Calu3 (cell line): ENCODE data around the gene C2CD3. TPM values are rescaled to one million over a fixed set of nuclear protein-coding genes. Genes with fewer than 3 reads are reported as not detected.
"Not testable (repeated sequence)": the region's sequence is repeated elsewhere in the genome, so short reads cannot be mapped to it uniquely, and the experiment has no call there.

ENCODE experiments used
- BruUV-seq: library from RNA; stranded (reverse); fragments of 400-500 nt; replicated peaks from 2 replicates; lab custom pipeline; 2021; lab: Mats Ljungman, UMichigan
- CTCF ChIA-PET: fragments of 300-600 bp; sonication (Branson Sonifier 250); formaldehyde crosslinking; loops from one replicate; lab custom pipeline; 2022; ENCODE audit warnings: antibody characterized with exemption; lab: Charles Lee
- DNase-seq: peaks from one replicate; pipeline ENCODE4 v3.0.0; 2022
- H3K27ac Mint-ChIP-seq: one replicate; pipeline ENCODE4 v1.8.0; 2022; ENCODE audit warnings: mixed read lengths; ENCODE audit not compliant: unreplicated experiment
- H3K27me3 Mint-ChIP-seq: one replicate; pipeline ENCODE4 v1.8.0; 2022; ENCODE audit warnings: mixed read lengths; ENCODE audit not compliant: unreplicated experiment
- H3K36me3 Mint-ChIP-seq: one replicate; pipeline ENCODE4 v1.8.0; 2022; ENCODE audit warnings: mild to moderate bottlenecking, moderate library complexity, mixed read lengths; ENCODE audit not compliant: insufficient read depth, unreplicated experiment
- H3K4me1 Mint-ChIP-seq: one replicate; pipeline ENCODE4 v1.8.0; 2022; ENCODE audit warnings: mild to moderate bottlenecking, low read depth, mixed read lengths; ENCODE audit not compliant: unreplicated experiment
- H3K4me3 Mint-ChIP-seq: one replicate; pipeline ENCODE4 v1.8.0; 2022; ENCODE audit warnings: mild to moderate bottlenecking, low read depth, moderate library complexity, mixed read lengths; ENCODE audit not compliant: unreplicated experiment
- H3K9me3 Mint-ChIP-seq: one replicate; pipeline ENCODE4 v1.8.0; 2022; ENCODE audit warnings: low read depth, mixed read lengths; ENCODE audit not compliant: unreplicated experiment
- intact Hi-C: fragments of 100-400 bp; cut with micrococcal nuclease; formaldehyde crosslinking; loops from one replicate; pipeline ENCODE4 v1.10.0; 2022; ENCODE audit not compliant: unreplicated experiment
- total RNA-seq: library from RNA; stranded (reverse); gene quantifications from 2 replicates; pipeline ENCODE4 v1.2.3, GENCODE V29; 2022
- TF ChIP-seq, protein P1 (sequence below): fragments of 200-600 bp; IDR thresholded peaks from one replicate; pipeline ENCODE4 v1.8.0; 2022; ENCODE audit warnings: antibody characterized with exemption; ENCODE audit not compliant: unreplicated experiment

Gene C2CD3
- total RNA-seq, 1 experiment from 2014 or later = 26.9 TPM

DNA sequence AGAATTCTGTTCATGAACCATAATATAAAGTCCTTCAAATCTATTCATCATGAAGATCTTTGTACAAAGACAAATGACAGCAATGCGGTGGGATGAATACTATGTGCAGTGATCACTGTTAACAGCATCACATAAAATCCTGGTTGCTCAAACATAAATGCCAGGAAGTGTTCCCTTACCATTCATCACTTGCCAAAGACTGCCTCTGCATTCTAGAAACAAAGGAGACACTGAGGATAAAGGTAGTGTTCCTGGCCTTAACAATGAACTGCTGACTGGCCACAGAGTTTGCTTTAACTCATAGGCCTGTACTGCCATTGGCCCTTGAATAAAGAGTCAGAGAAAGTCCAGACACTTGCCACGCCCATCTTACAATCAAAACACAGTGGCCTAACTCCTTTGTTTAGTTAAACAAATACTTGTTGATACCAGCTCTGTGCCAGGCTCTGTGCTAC, 29.5 kb downstream of the C2CD3 start:
- H3K27me3 Mint-ChIP-seq = no peaks in the 10 kb centered on the region

DNA sequence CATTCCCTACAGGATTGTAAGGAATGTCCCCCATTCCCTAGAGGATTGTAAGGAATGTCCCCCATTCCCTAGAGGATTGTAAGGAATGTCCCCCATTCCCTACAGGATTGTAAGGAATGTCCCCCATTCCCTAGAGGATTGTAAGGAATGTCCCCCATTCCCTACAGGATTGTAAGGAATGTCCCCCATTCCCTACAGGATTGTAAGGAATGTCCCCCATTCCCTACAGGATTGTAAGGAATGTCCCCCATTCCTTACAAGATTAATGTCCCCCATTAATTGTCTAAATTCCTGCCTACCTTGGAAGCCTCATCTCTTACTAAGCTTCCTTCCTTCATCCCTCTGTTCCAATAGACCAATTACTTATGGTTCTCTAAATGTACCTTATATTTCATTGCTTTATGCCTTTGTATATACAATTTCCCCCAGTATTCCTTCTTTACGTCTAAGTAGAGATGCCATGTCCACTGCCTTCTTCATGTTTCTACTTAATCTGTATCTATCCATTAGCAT, 30.8 kb downstream of the C2CD3 start:
- not testable (repeated sequence) for H3K27me3 Mint-ChIP-seq, BruUV-seq, H3K4me3 Mint-ChIP-seq, H3K36me3 Mint-ChIP-seq, H3K9me3 Mint-ChIP-seq, DNase-seq
- H3K27ac Mint-ChIP-seq = peak overlapping the region; percentile 28
- CTCF ChIA-PET = interaction anchor here (0.8 kb wide), 1 partner anchor 372 kb away, joined by 3 read pairs; no protein-coding TSS in a partner anchor
- intact Hi-C loops = loop anchor here (2.0 to 5.0 kb wide), 2 partner anchors 31 to 73 kb away; partner anchors contain the start of genes C2CD3 and PPME1
- H3K4me1 Mint-ChIP-seq = peaks cover 45% of the 10 kb centered on the region

More for the DNA sequence above, 29.5 kb downstream of the C2CD3 start:
- H3K9me3 Mint-ChIP-seq = no peaks in the 10 kb centered on the region
- H3K27ac Mint-ChIP-seq = no peak overlapping the region
- intact Hi-C loops = no loop called here
- no peaks in the 10 kb centered on the region for H3K36me3 Mint-ChIP-seq
- peak; percentile 45 for DNase-seq
- peaks cover 33% of the 10 kb centered on the region for H3K4me1 Mint-ChIP-seq
- no peak overlapping the region for H3K4me3 Mint-ChIP-seq
- TF ChIP-seq, protein P1, sequence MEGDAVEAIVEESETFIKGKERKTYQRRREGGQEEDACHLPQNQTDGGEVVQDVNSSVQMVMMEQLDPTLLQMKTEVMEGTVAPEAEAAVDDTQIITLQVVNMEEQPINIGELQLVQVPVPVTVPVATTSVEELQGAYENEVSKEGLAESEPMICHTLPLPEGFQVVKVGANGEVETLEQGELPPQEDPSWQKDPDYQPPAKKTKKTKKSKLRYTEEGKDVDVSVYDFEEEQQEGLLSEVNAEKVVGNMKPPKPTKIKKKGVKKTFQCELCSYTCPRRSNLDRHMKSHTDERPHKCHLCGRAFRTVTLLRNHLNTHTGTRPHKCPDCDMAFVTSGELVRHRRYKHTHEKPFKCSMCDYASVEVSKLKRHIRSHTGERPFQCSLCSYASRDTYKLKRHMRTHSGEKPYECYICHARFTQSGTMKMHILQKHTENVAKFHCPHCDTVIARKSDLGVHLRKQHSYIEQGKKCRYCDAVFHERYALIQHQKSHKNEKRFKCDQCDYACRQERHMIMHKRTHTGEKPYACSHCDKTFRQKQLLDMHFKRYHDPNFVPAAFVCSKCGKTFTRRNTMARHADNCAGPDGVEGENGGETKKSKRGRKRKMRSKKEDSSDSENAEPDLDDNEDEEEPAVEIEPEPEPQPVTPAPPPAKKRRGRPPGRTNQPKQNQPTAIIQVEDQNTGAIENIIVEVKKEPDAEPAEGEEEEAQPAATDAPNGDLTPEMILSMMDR = no peak
- BruUV-seq = no TSS peak
- CTCF ChIA-PET = no interaction called here

DNA sequence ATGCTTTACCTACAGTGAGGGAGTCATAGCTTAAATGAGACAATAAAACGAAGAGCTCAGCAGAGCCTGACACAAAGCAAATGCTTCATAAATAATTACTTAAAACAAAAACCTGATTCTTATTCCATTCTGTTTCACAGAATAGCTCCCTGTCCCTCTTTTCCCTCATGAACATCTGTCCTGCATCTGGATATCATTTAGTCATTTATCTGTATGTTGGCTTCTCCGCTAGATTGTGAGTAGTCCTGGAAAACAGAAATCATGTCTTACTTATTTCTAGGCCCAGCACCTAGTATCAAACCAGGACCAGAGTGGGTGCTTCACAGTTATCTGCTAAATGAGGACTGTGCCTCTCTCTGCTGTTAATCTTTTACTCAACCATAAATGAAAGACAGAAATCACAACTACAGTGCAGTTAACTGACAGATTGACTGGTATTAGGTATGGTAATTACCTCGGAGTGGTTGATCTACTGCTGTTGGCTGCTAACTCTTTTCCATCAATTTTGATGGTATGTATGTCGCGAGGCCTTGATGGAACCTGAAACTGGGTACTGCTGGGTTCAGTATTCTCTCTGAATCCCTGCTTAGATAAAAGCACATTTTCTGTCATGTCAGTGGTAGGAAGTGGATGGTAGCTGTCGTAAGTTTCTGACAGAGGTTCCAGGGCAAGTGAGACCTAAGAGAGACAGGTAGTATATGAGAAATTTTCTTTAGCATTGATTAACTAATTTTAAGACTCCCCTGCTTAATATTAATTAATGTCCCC, 31.5 kb downstream of the C2CD3 start:
- TF ChIP-seq, protein P1 = no peak
- BruUV-seq = no TSS peak
- peak overlapping the region; percentile 68 for H3K27ac Mint-ChIP-seq
- DNase-seq = no peak
- intact Hi-C loops = loop anchor here (2.0 to 5.0 kb wide), 2 partner anchors 31 to 72 kb away; partner anchors contain the start of genes C2CD3 and PPME1
- CTCF ChIA-PET = interaction anchor here (0.8 to 1.9 kb wide), 2 partner anchors 31 to 371 kb away, joined by 3 to 8 read pairs; partner anchors contain the start of genes C2CD3 and PPME1
- no peaks in the 10 kb centered on the region for H3K36me3 Mint-ChIP-seq
- no peak overlapping the region for H3K4me3 Mint-ChIP-seq
- no peaks in the 10 kb centered on the region for H3K27me3 Mint-ChIP-seq
- no peaks in the 10 kb centered on the region for H3K9me3 Mint-ChIP-seq
- H3K4me1 Mint-ChIP-seq = peaks cover 46% of the 10 kb centered on the region

DNA sequence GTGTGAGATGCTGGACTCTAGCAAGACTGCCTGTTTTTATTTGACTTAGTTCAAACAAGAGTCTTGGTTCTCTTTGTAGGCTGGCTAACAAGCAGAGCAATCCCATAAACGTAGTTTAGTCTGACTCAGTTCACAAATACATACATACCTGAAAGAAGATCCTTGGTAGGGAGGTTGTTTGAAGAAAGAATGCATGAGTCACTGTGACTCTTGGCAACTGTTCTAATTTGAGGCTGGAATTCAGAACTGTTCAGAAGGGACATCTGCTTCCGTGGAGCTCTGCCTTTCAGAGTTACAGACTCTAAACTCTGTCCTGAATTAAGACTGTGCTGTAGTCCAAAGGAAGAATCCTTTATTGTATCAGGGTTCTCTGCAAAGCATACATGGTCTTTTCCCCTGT, 32.2 kb downstream of the C2CD3 start:
- Mint-ChIP-seq H3K27me3 (no peaks in the 10 kb centered on the region), H3K4me1 (peaks cover 46% of the 10 kb centered on the region), H3K4me3 (peak overlapping the region; percentile 3), H3K36me3 (no peaks in the 10 kb centered on the region), H3K27ac (peak overlapping the region; percentile 68), H3K9me3 (no peaks in the 10 kb centered on the region)
- no TSS peak for BruUV-seq
- intact Hi-C loops = loop anchor here (2.0 to 5.0 kb wide), 2 partner anchors 32 to 71 kb away; partner anchors contain the start of genes C2CD3 and PPME1
- CTCF ChIA-PET = interaction anchor here (1.9 kb wide), 1 partner anchor 32 kb away, joined by 8 read pairs; the partner anchor contains the start of genes C2CD3 and PPME1
- DNase-seq = peak; percentile 53
- TF ChIP-seq, protein P1 = no peak
